Activated CD8-positive, alpha-beta memory T cell treated with anti-CD3 and anti-CD28 coated beads, Interleukin-2, amount 10 ng/mL, durations not matched to agents 7 days and 5 days (primary cell): Measurements from ENCODE around the gene MPC2. TPM values are rescaled to one million over a fixed set of nuclear protein-coding genes. Genes with fewer than 3 reads are reported as not detected.
"Not testable (repeated sequence)": the region's sequence is repeated elsewhere in the genome, so short reads cannot be mapped to it uniquely, and the experiment has no call there.

Experiments
- ATAC-seq: fragments of 150-1000 bp; cut with Tn5 transposase; one replicate; pipeline ENCODE4 v1.10.0; 2021; ENCODE audit warnings: moderate library complexity
- CTCF ChIA-PET: fragments of 350-600 bp; sonication (Branson Sonifier 250); formaldehyde crosslinking; loops from one replicate; lab custom pipeline; 2021; ENCODE audit warnings: antibody characterized with exemption; lab: Charles Lee
- DNase-seq: peaks from one replicate; pipeline ENCODE4 v3.0.0-alpha.2; 2020
- H3K27ac Mint-ChIP-seq: one replicate; pipeline ENCODE4 v1.8.0; 2021; ENCODE audit warnings: mild to moderate bottlenecking, mixed read lengths
- H3K27me3 Mint-ChIP-seq: one replicate; pipeline ENCODE4 v1.8.0; 2021; ENCODE audit warnings: mixed read lengths
- H3K36me3 Mint-ChIP-seq: one replicate; pipeline ENCODE4 v1.8.0; 2021; ENCODE audit warnings: mild to moderate bottlenecking, mixed read lengths
- H3K4me1 Mint-ChIP-seq: one replicate; pipeline ENCODE4 v1.8.0; 2021; ENCODE audit warnings: mixed read lengths
- H3K4me3 Mint-ChIP-seq: one replicate; pipeline ENCODE4 v1.8.0; 2021; ENCODE audit warnings: mild to moderate bottlenecking, moderate library complexity, mixed read lengths
- H3K9me3 Mint-ChIP-seq: one replicate; pipeline ENCODE4 v1.8.0; 2022; ENCODE audit warnings: low read depth, mixed read lengths
- total RNA-seq, 2 experiments: library from RNA; stranded (reverse); gene quantifications; one replicate each; pipeline ENCODE4 v1.2.3, GENCODE V29; 2021

Gene MPC2
- total RNA-seq, 2 experiments from 2014 or later = 59.3 to 64.0 TPM

DNA sequence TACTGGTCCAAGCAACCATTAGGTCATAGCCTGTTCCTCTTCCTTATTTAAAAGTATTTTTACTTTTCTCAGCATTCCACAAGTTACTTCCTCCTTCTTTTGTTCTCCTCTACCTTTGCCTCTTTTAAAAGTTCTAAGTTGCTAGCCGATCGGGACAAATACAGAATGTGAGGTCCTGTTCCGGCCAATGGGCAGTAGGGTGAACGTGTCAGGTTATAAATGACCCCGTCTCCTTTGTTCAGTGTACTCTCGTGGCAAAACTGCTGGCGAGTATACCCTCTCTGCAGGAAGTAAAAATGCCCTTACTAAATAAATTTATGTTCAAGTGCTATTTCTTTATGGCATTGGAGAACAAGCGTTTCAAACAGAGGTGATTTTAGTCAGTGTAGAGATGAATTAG lies 25.5 kb downstream of the MPC2 start:
- CTCF ChIA-PET = no interaction called here
- peaks cover 8% of the 10 kb centered on the region for H3K27me3 Mint-ChIP-seq
- no peak overlapping the region for H3K4me3 Mint-ChIP-seq

DNA sequence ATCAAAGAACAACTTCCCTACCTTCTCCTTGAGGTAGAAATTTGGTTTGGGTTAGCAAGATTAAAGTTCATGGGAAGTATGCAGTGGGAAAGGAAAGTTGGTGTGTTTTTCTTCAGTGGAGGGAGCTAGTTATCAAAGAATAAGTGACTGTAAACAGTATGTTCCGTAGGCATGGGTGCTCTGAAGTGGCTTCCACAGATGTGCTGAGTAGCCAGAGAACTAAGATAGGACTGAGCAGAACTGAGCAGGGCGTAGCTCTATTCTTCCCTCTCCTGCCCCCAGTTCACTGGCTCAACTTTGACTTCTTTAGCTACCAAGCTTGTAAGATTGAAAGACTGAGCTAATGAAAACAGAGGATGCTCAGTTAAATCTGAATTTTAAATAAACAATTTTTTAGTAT lies 26.3 kb downstream of the MPC2 start:
- Mint-ChIP-seq H3K9me3 (peaks cover 8% of the 10 kb centered on the region), H3K4me1 (peaks cover 1% of the 10 kb centered on the region), H3K4me3 (no peak overlapping the region), H3K36me3 (peaks cover 5% of the 10 kb centered on the region), H3K27ac (no peak overlapping the region), H3K27me3 (peaks cover 8% of the 10 kb centered on the region)
- no peak for DNase-seq
- ATAC-seq = no peak
- CTCF ChIA-PET = interaction anchor here (1.1 to 1.3 kb wide), 2 partner anchors 10 to 107 kb away, joined by 3 read pairs; no protein-coding TSS in a partner anchor

More for the DNA sequence above, 25.5 kb downstream of the MPC2 start:
- peaks cover 1% of the 10 kb centered on the region for H3K4me1 Mint-ChIP-seq
- ATAC-seq = no peak
- DNase-seq = no peak
- H3K36me3 Mint-ChIP-seq = peaks cover 6% of the 10 kb centered on the region
- H3K9me3 Mint-ChIP-seq = peaks cover 8% of the 10 kb centered on the region
- no peak overlapping the region for H3K27ac Mint-ChIP-seq

DNA sequence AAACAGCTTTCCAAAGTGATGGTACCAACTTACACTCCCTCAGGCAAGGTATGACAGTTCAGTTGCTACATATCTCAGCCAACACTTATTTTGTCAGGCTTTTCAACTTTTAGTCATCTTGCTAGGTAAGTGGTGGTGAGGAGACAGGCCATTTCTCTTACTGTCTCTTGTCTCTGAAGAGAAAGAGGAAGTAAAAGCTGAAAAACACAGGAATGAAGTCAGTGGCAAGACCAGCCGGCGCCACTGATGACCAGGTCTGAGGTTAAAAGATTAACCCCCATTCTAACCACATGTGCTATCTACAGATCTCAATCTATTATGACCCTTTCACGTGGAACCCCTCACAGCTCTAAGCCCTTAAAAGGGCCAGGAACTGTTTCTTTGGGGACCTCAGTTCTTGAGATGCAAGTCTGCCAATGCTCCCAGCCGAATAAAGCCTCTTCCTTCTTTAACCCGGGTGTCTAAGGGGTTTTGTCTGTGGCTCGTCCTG lies 27.1 kb downstream of the MPC2 start:
- CTCF ChIA-PET = interaction anchor here (1.3 kb wide), 1 partner anchor 9 kb away, joined by 3 read pairs; no protein-coding TSS in a partner anchor
- Mint-ChIP-seq H3K36me3 (peaks cover 5% of the 10 kb centered on the region), H3K27me3 (peaks cover 8% of the 10 kb centered on the region), H3K4me1 (peaks cover 1% of the 10 kb centered on the region), H3K9me3 (peaks cover 8% of the 10 kb centered on the region), H3K27ac (no peak overlapping the region), H3K4me3 (no peak overlapping the region)
- DNase-seq (no peak), ATAC-seq (no peak)

DNA sequence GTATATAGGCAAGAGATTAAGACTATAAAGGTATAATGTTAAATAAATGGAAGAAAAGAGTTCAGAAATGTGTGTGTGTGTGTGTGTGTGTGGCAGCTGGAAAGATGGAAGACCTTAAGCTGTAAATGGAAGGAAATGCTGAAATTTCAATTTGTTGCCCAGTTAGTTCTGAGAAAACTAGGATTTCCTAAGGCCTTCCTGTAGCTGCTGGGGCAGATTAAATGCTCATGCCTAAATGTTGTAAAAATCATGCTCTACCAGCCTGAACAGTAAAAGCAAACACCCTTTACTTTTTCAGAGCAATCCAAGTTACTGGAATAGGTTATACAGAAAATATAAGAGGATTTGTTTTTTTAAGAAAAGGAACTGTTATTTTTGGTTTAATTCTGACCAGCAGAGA lies 31.2 kb downstream of the MPC2 start:
- Mint-ChIP-seq H3K27me3 (peaks cover 8% of the 10 kb centered on the region), H3K36me3 (peaks cover 5% of the 10 kb centered on the region), H3K4me1 (peaks cover 1% of the 10 kb centered on the region), H3K27ac (no peak overlapping the region), H3K9me3 (peaks cover 8% of the 10 kb centered on the region), H3K4me3 (no peak overlapping the region)
- CTCF ChIA-PET = no interaction called here
- DNase-seq (no peak), ATAC-seq (no peak)

DNA sequence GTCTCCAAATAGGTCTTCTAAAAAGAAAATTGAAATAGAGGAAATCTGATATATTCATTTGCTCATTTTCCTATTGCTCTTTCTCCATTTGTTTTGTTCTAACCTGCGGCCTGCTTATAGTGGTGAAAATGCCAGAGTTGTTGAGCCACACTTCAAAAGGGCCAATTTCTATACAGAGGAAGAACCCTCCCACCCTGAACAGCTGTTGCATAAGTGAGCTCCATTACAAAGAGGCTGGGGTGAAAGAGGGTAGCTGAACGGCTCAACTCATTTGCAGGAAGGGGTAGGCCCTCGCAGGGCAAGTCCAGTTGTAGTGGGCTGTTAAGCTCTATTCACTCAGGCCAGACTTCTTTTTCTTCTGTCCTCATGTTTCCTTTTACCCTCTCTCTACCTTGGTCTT lies 31.7 kb downstream of the MPC2 start:
- Mint-ChIP-seq H3K4me3 (no peak overlapping the region), H3K27me3 (peaks cover 5% of the 10 kb centered on the region), H3K4me1 (peaks cover 1% of the 10 kb centered on the region), H3K27ac (no peak overlapping the region), H3K36me3 (peaks cover 3% of the 10 kb centered on the region), H3K9me3 (peaks cover 5% of the 10 kb centered on the region)
- ATAC-seq (no peak), DNase-seq (no peak)
- CTCF ChIA-PET = no interaction called here

DNA sequence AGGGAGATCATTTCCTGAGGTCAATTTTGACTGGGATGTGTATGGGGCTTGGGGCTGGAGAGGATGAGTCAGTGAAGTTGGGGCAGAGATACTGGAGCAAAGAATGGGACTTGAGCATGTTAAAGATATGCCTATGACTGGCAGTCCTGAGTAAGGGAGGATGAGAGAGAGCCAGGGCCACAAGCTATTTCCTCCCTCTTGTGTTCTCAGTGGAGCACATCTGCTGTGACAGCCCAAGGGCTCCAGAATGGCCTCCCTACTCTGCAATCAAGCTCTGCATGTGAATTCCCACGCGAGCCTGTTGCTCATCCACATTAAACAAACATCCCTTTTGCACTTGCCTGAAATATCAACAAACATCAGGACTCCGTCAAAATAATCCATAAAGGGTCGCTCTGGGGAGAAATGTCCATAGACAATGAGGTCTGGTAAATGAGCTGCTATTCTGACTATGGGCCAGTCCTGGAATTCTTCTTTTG lies 32.2 kb downstream of the MPC2 start:
- peaks cover 2% of the 10 kb centered on the region for H3K9me3 Mint-ChIP-seq
- no peak for DNase-seq
- no peaks in the 10 kb centered on the region for H3K4me1 Mint-ChIP-seq
- H3K36me3 Mint-ChIP-seq = no peaks in the 10 kb centered on the region
- H3K4me3 Mint-ChIP-seq = no peak overlapping the region
- no peak for ATAC-seq
- peaks cover 3% of the 10 kb centered on the region for H3K27me3 Mint-ChIP-seq
- CTCF ChIA-PET = no interaction called here
- no peak overlapping the region for H3K27ac Mint-ChIP-seq

DNA sequence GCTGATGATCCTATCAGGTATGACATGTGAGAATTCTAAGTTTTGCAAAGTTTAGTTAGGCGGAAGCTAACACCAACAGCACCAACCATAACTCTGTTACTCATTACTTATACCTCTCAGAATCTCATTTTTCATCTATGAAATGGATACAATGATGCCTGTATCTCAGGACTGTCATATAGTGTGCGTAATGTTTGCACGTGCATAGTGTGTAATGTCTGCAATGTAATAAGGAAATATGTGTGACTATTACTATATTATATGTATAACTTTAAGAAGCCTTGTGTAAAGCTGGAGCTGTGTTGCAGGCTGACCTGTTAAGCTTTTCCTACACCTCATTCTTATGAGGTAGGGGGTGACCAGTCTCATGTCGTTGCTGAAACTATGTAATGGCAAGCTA lies 36.0 kb downstream of the MPC2 start:
- CTCF ChIA-PET = interaction anchor here (1.2 kb wide), 1 partner anchor 9 kb away, joined by 3 read pairs; no protein-coding TSS in a partner anchor
- DNase-seq (no peak), ATAC-seq (no peak)
- H3K9me3 Mint-ChIP-seq = no peaks in the 10 kb centered on the region
- H3K27me3 Mint-ChIP-seq = no peaks in the 10 kb centered on the region
- H3K4me3 Mint-ChIP-seq = no peak overlapping the region
- no peak overlapping the region for H3K27ac Mint-ChIP-seq
- H3K4me1 Mint-ChIP-seq = no peaks in the 10 kb centered on the region
- no peaks in the 10 kb centered on the region for H3K36me3 Mint-ChIP-seq

DNA sequence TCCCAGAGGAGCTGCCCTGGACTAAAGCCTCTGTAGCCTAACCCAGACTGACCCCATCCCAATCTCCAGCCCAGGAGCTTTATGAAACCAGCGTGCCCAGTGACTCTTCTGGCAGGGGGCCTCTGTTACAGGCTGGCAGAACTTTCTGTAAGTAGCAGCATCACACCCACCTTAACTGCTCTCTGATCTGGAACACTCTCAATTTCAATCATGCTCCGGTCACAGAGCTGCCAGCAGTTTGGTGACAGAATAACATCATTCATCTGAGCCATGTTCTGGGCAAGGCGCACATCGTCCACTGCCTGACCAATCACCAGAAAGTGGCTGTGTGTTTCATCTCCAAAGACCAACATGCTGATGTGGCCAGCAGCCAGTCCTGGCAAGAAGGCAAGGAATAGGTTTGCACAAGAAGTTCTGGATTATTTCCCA lies 37.6 kb downstream of the MPC2 start:
- H3K27me3 Mint-ChIP-seq = no peaks in the 10 kb centered on the region
- H3K4me1 Mint-ChIP-seq = no peaks in the 10 kb centered on the region
- H3K36me3 Mint-ChIP-seq = no peaks in the 10 kb centered on the region
- H3K4me3 Mint-ChIP-seq = no peak overlapping the region
- CTCF ChIA-PET = no interaction called here
- DNase-seq (no peak), ATAC-seq (no peak)
- H3K9me3 Mint-ChIP-seq = no peaks in the 10 kb centered on the region
- H3K27ac Mint-ChIP-seq = no peak overlapping the region

DNA sequence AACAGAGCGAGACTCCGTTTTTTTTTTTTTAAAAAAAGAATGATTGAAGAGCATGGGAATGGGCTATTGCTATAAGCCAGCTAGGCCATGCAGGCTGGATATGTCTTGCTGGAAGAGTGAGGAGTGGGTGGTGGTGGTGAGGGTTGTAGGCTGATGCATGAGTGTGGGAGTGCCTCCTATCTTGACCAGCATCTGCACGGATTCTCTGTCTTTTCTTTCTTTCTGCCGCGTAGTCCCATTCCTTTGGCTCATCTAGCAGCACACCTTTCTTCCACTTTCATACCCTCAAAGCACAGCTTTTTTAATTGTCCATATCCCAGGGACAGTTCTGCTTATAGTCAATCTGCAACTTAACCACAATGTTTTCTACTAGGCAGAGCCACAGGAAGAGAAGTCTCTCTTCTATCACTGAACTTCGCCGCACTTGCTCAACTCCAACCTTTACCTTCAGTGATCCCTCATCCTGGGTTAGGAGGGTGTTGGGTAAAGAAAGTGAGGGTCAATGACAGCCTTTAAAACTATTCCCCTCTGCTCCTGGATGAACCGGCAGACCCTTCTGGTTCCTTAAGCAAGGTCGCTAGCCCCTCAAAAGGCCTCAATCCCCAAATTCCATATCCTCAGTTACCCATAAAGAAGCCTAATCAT lies 38.2 kb downstream of the MPC2 start:
- H3K36me3 Mint-ChIP-seq = no peaks in the 10 kb centered on the region
- DNase-seq (no peak), ATAC-seq (no peak)
- H3K27ac Mint-ChIP-seq = no peak overlapping the region
- H3K9me3 Mint-ChIP-seq = no peaks in the 10 kb centered on the region
- no peaks in the 10 kb centered on the region for H3K4me1 Mint-ChIP-seq
- CTCF ChIA-PET = no interaction called here
- H3K27me3 Mint-ChIP-seq = no peaks in the 10 kb centered on the region
- H3K4me3 Mint-ChIP-seq = no peak overlapping the region

DNA sequence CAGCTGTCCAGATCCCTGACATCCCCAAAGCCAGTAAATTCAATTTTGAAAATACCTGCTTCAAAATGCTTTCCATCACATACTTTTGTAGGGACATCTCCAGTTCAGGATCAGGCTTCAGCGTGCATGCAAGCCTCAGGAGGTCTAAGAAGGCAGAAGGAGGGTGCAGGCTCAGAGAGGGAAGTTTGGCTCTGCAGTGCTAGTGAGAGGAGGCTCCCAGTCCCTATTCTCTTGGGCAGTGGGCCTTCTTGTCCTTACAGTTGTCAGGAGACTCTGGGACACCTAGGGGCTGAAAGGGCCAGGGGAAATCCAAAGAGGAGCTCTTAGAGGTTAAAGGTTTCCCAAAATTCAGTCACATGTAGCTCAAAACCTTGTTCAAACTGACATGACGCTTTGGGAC lies 43.1 kb downstream of the MPC2 start:
- no peak for ATAC-seq
- H3K36me3 Mint-ChIP-seq = no peaks in the 10 kb centered on the region
- CTCF ChIA-PET = no interaction called here

DNA sequence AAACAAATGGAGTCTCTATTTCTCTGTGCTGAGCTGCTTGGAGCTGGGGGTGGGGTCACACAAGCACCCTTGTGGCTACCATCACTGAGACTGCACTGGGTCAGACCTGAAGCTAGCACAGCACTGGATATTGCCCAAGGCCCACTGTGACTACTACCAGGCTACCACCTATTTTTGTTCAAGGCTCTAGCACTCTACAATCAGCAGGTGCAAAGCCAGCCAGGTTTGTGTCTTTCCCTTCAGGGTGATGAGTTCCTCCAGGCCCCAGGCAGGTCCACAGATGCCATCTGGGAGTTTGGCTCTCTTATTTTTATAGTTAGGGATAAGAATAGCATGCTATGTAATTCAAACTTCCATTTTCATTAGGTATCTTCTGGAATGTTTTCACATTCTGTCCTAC lies 46.5 kb downstream of the MPC2 start:
- peaks cover 6% of the 10 kb centered on the region for H3K27me3 Mint-ChIP-seq
- no peak overlapping the region for H3K4me3 Mint-ChIP-seq
- no peak for ATAC-seq
- no peaks in the 10 kb centered on the region for H3K36me3 Mint-ChIP-seq
- CTCF ChIA-PET = no interaction called here
- DNase-seq = no peak
- H3K4me1 Mint-ChIP-seq = no peaks in the 10 kb centered on the region
- no peak overlapping the region for H3K27ac Mint-ChIP-seq
- peaks cover 2% of the 10 kb centered on the region for H3K9me3 Mint-ChIP-seq

More for the DNA sequence above, 43.1 kb downstream of the MPC2 start:
- Mint-ChIP-seq H3K4me3 (no peak overlapping the region), H3K27ac (no peak overlapping the region), H3K9me3 (no peaks in the 10 kb centered on the region), H3K27me3 (peaks cover 6% of the 10 kb centered on the region), H3K4me1 (no peaks in the 10 kb centered on the region)
- no peak for DNase-seq

DNA sequence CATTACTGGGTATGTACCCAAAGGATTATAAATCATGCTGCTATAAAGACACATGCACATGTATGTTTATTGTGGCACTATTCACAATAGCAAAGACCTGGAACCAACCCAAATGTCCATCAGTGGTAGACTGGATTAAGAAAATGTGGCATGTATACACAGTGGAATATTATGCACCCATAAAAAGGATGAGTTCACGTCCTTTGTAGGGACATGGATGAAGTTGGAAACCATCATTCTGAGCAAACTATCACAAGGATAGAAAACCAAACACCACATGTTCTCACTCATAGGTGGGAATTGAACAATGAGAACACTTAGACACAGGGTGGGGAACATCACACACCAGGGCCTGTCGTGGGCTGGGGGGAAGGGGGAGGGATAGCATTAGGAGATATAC lies 49.7 kb downstream of the MPC2 start:
- H3K27ac Mint-ChIP-seq, H3K4me3 Mint-ChIP-seq, H3K27me3 Mint-ChIP-seq, H3K36me3 Mint-ChIP-seq, H3K9me3 Mint-ChIP-seq, DNase-seq, CTCF ChIA-PET, H3K4me1 Mint-ChIP-seq, ATAC-seq: not testable (repeated sequence)

DNA sequence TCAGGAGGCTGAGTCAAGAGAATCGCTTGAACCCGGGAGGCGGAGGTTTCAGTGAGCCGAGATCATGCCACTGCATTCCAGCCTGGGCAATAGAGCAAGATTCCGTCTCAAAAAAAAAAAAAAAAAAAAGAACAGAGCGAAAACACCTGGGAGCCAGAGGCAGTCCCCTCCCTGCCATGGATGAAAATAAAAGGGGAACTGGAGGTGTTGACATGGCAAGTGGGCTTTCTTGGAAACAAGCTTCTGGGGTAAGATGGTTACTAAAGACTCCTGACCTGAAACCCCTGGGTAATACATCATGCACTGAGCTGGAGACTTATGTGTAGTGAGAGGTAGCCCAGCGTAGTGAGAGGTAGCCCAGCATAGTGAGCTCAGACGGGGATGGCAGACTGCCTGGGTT lies 54.5 kb downstream of the MPC2 start:
- Mint-ChIP-seq H3K9me3 (no peaks in the 10 kb centered on the region), H3K27ac (no peak overlapping the region), H3K27me3 (peaks cover 4% of the 10 kb centered on the region), H3K36me3 (no peaks in the 10 kb centered on the region), H3K4me1 (no peaks in the 10 kb centered on the region), H3K4me3 (no peak overlapping the region)
- ATAC-seq (no peak), DNase-seq (no peak)
- CTCF ChIA-PET = no interaction called here

DNA sequence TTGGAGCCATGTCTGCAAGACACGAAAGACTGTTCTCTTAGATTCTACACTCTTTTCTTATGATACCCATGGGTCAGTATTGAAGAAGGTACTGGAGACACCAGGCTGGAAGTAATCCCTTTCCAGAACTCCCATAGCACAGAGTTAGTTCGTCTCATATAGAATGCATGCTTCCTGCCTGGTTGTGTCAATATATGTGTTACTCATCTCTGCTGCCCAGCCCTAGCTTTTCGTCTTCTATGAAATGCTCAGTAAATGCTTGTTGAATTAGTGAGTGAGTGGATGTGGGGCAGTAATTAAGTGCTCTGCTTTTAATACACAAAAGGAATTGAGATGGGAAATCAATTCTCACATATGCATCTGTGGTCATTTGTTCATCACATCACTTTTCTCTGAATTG lies 55.1 kb downstream of the MPC2 start:
- H3K4me1 Mint-ChIP-seq = no peaks in the 10 kb centered on the region
- ATAC-seq (no peak), DNase-seq (no peak)
- H3K36me3 Mint-ChIP-seq = no peaks in the 10 kb centered on the region
- H3K27me3 Mint-ChIP-seq = peaks cover 4% of the 10 kb centered on the region
- no peak overlapping the region for H3K27ac Mint-ChIP-seq
- CTCF ChIA-PET = no interaction called here
- no peak overlapping the region for H3K4me3 Mint-ChIP-seq
- no peaks in the 10 kb centered on the region for H3K9me3 Mint-ChIP-seq
